ENCODE data around the gene LBX2. TPM values are rescaled to one million over a fixed set of nuclear protein-coding genes. Genes with fewer than 3 reads are reported as not detected.
A peak's percentile ranks its signal among the peaks of the same experiment; 100 is the strongest.

LBX2 gene
- total RNA-seq, 2 experiments from 2014 or later: 1.2 to 1.8 TPM

DNA sequence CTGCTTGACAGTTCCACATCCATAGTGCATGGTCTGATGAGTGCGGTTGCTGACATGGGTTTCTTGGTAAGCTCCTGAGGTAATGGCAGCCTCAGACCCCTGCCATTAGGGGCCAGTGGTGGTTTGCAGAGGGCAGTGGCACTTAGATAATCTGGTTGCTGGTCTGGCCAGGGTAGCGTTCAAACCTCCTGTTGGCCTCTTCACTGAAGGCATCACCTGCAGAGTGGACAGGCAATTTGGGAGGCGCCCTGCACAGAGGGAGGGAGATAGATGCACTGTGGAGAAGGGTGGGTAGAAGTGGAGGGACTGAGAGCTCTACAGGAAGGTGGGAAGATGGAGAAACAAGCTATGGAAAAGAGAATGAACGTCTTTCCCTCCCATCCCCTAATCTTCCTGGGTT, 34.1 kb upstream of the LBX2 start:
- H3K4me1 Mint-ChIP-seq: peaks cover 27% of the 10 kb centered on the region
- ChIA-PET POLR2A (interaction anchor here (1.0 to 6.5 kb wide), 5 partner anchors 11 to 79 kb away, joined by 3 to 64 read pairs (median 52); partner anchors contain the start of genes INO80B, LBX2, PCGF1 and TLX2), CTCF (interaction anchor here (1.2 to 7.1 kb wide), 6 partner anchors 12 to 75 kb away, joined by 3 to 109 read pairs (median 18); partner anchors contain the start of genes CCDC142, MRPL53, TTC31 and WBP1)
- peaks cover 28% of the 10 kb centered on the region for H3K36me3 Mint-ChIP-seq (ENCODE audit: low read depth)
- H3K27ac Mint-ChIP-seq: no peak overlapping the region
- H3K9me3 Mint-ChIP-seq: no peaks in the 10 kb centered on the region
- no peak overlapping the region for H3K4me3 Mint-ChIP-seq
- DNase-seq: no peak
- peaks cover 16% of the 10 kb centered on the region for H3K27me3 Mint-ChIP-seq

DNA sequence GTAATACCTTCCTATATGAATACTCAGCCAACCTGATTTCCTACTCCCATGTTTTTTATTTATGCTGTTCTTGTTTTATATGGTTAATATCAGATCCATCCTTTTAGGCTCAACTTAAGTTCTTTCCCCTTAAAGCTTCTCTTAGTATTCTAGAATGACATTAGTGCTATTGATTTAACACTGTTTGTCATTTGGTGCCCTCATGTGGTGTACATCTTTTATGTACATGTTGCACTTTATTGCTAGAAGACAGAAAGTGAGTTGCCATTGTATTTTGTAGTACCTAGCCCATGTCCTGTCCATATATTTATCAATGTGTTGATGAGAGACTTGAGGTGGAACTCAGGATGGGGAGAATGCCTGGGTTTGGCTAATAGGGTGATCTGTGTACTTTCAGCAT, 32.8 kb upstream of the LBX2 start:
- H3K4me1 Mint-ChIP-seq: peaks cover 39% of the 10 kb centered on the region
- DNase-seq: no peak
- H3K27ac Mint-ChIP-seq: peak overlapping the region; percentile 62
- ChIA-PET CTCF (interaction anchor here (0.6 to 7.1 kb wide), 25 partner anchors 13 to 705 kb away, joined by 3 to 109 read pairs (median 5); partner anchors contain the start of genes C2orf81, CCDC142, INO80B and LBX2), POLR2A (interaction anchor here (0.9 to 6.5 kb wide), 13 partner anchors 9 to 77 kb away, joined by 3 to 66 read pairs (median 27); partner anchors contain the start of genes CCDC142, DOK1, INO80B and LBX2)
- H3K27me3 Mint-ChIP-seq: peaks cover 4% of the 10 kb centered on the region
- H3K9me3 Mint-ChIP-seq: no peaks in the 10 kb centered on the region
- peaks cover 41% of the 10 kb centered on the region for H3K36me3 Mint-ChIP-seq (ENCODE audit: low read depth)
- H3K4me3 Mint-ChIP-seq: peak overlapping the region; percentile 27

DNA sequence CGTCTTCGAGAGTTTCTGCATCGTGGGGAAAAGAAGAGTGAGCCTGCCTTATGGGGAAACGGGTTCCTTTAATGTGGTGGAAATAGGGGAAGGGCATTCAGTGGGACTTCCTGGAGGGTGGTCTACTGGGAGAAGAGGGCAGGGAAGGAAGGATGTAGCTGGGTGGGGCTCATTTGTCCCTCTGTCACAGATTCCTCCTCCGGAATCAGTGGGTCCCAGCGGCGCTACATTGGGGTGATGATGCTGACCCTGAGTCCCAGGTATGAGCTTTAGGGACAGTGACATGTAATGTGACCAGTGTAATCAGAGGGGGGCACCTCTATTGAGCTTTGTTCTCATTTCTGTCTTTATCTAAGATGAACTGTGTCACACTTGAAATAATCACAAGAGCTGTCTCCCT, 32.3 kb upstream of the LBX2 start:
- H3K36me3 Mint-ChIP-seq (ENCODE audit: low read depth): peaks cover 46% of the 10 kb centered on the region
- DNase-seq: no peak
- H3K4me3 Mint-ChIP-seq: peak overlapping the region; percentile 97
- no peaks in the 10 kb centered on the region for H3K9me3 Mint-ChIP-seq
- no peaks in the 10 kb centered on the region for H3K27me3 Mint-ChIP-seq
- POLR2A ChIA-PET: interaction anchor here (0.9 to 6.5 kb wide), 20 partner anchors 8 to 605 kb away, joined by 3 to 66 read pairs (median 6); partner anchors contain the start of genes C2orf81, CCDC142, DGUOK and DOK1
- peaks cover 45% of the 10 kb centered on the region for H3K4me1 Mint-ChIP-seq
- peak overlapping the region; percentile 96 for H3K27ac Mint-ChIP-seq
- CTCF ChIA-PET: interaction anchor here (0.6 to 7.1 kb wide), 28 partner anchors 14 to 794 kb away, joined by 3 to 109 read pairs (median 5); partner anchors contain the start of genes C2orf81, CCDC142, INO80B and LBX2

DNA sequence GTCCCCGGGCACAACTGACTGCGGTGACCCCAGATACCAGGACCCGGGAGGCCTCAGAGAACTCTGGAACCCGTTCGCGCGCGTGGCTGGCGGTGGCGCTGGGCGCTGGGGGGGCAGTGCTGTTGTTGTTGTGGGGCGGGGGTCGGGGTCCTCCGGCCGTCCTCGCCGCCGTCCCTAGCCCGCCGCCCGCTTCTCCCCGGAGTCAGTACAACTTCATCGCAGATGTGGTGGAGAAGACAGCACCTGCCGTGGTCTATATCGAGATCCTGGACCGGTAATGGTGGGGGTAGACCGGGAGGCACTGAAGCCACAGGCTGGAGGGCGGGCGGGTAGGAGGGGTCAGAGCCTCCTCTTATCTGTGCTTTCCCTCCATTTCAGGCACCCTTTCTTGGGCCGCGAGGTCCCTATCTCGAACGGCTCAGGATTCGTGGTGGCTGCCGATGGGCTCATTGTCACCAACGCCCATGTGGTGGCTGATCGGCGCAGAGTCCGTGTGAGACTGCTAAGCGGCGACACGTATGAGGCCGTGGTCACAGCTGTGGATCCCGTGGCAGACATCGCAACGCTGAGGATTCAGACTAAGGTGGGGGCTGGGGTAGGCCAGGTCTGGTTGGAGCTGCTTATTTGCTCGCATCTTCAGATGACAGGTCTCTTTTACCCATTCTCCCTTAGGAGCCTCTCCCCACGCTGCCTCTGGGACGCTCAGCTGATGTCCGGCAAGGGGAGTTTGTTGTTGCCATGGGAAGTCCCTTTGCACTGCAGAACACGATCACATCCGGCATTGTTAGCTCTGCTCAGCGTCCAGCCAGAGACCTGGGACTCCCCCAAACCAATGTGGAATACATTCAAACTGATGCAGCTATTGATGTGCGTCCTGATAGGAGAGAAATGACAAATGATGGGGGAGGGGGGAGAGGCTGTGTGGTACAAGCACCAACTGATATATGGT, 31.1 kb upstream of the LBX2 start:
- no peaks in the 10 kb centered on the region for H3K9me3 Mint-ChIP-seq
- H3K4me1 Mint-ChIP-seq: peaks cover 55% of the 10 kb centered on the region
- POLR2A ChIA-PET: interaction anchor here (0.8 to 6.5 kb wide), 30 partner anchors 8 to 793 kb away, joined by 3 to 66 read pairs (median 6); partner anchors contain the start of genes C2orf81, CCDC142, DGUOK and DOK1
- CTCF ChIA-PET: interaction anchor here (0.7 to 7.1 kb wide), 23 partner anchors 11 to 793 kb away, joined by 3 to 109 read pairs (median 4); partner anchors contain the start of genes CCDC142, INO80B, MOGS and MRPL53
- peaks cover 57% of the 10 kb centered on the region for H3K36me3 Mint-ChIP-seq (ENCODE audit: low read depth)
- peak overlapping the region; percentile 97 for H3K4me3 Mint-ChIP-seq
- peak overlapping the region; percentile 96 for H3K27ac Mint-ChIP-seq
- DNase-seq: peak; percentile 63
- H3K27me3 Mint-ChIP-seq: no peaks in the 10 kb centered on the region

DNA sequence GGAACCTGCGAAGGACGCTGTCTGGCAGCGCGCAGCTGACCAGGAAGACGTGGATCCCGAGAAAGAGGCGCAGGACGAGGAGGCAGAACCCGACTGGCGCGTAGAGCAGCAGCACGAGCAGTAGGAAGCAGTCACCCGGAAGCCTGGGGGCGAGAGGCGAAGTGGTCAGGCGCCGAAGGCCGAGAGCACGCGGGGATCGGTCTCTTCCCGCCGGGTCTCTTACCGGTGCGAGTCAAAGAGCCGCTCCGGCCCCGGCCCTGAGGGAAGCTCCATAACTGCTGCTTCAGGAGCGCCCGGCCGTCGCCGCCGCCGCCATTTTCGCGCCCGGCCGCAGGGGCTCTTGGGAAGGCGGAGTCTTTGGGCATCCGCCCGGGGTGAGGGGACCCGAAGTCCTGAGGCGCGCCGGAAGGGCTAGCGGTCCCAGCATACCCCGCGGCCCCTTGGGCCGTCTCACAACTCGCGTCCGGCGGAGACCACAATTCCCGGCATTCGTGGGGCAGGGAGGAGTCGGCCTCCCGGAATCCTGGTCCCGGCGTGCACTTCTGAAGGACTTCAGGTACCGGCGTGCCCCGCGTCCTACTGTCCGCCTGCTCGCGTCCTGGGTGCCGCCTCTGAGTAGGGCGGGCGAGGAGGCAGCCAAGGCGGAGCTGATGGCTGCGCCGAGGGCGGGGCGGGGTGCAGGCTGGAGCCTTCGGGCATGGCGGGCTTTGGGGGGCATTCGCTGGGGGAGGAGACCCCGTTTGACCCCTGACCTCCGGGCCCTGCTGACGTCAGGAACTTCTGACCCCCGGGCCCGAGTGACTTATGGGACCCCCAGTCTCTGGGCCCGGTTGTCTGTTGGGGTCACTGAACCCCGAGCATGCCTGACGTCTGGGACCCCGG, 30.2 kb upstream of the LBX2 start, which contains the start of the genes AUP1 and HTRA2:
Gene AUP1, minus strand, starts transcription at position 350 of the 882 bp plus-strand sequence. Its CDS starts 77 bp downstream, at position 273.
Gene HTRA2, plus strand, starts transcription at position 577 of the 882 bp plus-strand sequence. Its CDS starts 74 bp downstream, at position 651.
- H3K27me3 Mint-ChIP-seq: no peaks in the 10 kb centered on the region
- DNase-seq: peak; percentile 95
- H3K36me3 Mint-ChIP-seq (ENCODE audit: low read depth): peaks cover 60% of the 10 kb centered on the region
- peaks cover 55% of the 10 kb centered on the region for H3K4me1 Mint-ChIP-seq
- peak within 1 kb of the TSS; percentile 97 for H3K4me3 Mint-ChIP-seq
- H3K27ac Mint-ChIP-seq: peak within 1 kb of the TSS; percentile 96
- ChIA-PET CTCF (interaction anchor here (0.6 to 7.1 kb wide), 11 partner anchors 10 to 138 kb away, joined by 3 to 109 read pairs (median 4); partner anchors contain the start of genes CCDC142, INO80B, MRPL53 and TTC31), POLR2A (interaction anchor here (0.6 to 6.5 kb wide), 27 partner anchors 9 to 792 kb away, joined by 3 to 66 read pairs (median 6); partner anchors contain the start of genes C2orf81, CCDC142, DOK1 and HK2)
- H3K9me3 Mint-ChIP-seq: no peaks in the 10 kb centered on the region

DNA sequence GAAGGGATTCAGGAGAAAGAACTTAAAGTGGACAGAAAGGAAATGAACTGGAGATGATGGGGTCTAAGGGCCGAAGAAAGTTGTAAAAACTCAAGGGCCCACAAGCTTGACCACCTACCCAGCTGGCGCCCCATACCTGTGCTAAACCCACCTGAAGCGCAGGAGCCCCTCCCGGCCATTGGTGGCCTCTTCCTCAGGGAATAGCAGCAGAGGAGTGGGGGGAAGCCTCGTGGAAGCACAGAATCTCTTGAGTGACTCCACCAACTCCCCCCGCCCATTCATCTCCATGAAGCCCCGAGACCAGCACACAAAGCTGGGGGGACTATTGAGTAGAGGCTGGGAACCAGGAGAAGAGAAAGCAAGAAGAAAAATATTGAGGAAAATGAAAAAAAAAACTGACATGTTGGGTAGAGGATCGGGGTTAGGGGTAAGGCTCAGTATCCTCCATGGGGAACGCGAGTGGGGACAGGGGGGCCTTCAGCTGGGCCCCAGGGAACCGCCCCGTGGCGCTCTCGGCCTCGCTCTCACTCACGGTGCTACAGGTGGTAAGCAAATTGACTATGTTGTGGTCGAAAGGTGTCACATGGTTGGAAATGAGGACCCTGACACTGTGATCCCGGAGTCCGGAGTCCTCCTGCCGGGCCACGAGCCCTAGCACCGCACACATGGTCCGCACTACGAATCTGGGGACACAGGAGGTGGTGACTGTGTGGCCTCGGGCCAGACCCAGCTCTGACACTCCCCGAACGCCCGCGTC, 29.4 kb upstream of the LBX2 start:
- Mint-ChIP-seq H3K27ac (peak overlapping the region; percentile 96), H3K27me3 (no peaks in the 10 kb centered on the region), H3K9me3 (no peaks in the 10 kb centered on the region), H3K4me3 (peak overlapping the region; percentile 97), H3K4me1 (peaks cover 55% of the 10 kb centered on the region), H3K36me3 (ENCODE audit: low read depth) (peaks cover 60% of the 10 kb centered on the region)
- no peak for DNase-seq
- POLR2A ChIA-PET: interaction anchor here (0.6 to 6.5 kb wide), 24 partner anchors 8 to 306 kb away, joined by 3 to 66 read pairs (median 6); partner anchors contain the start of genes CCDC142, DOK1, HK2 and INO80B
- CTCF ChIA-PET: interaction anchor here (0.8 to 7.1 kb wide), 6 partner anchors 9 to 70 kb away, joined by 3 to 109 read pairs (median 15); partner anchors contain the start of genes CCDC142, MRPL53, TTC31 and WBP1

DNA sequence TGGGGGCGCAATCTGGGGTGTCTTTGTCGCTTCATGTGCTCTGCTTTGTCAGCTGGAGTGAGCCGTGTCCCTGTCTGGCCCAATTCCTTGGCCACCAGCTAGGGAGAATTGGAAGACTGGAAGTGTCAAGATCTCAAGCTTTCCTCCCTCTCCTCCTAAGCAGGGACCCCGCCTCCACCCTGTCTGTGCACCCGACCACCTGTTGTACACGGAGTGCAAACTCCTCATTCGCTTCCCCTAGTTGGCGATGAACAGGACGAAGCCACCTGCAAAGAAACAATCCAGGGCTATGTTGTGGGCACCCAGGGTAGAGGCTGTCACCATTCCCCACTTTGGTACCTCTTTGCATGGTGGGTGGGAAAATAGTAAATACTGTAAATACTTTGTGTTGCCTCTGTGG, 28.3 kb upstream of the LBX2 start:
- Mint-ChIP-seq H3K4me1 (peaks cover 61% of the 10 kb centered on the region), H3K27me3 (no peaks in the 10 kb centered on the region), H3K4me3 (peak overlapping the region; percentile 97), H3K36me3 (ENCODE audit: low read depth) (peaks cover 55% of the 10 kb centered on the region), H3K27ac (peak overlapping the region; percentile 96), H3K9me3 (no peaks in the 10 kb centered on the region)
- no peak for DNase-seq
- POLR2A ChIA-PET: interaction anchor here (0.6 to 6.5 kb wide), 5 partner anchors 14 to 61 kb away, joined by 3 to 57 read pairs (median 3); partner anchors contain the start of genes CCDC142, LBX2, PCGF1 and TTC31
- CTCF ChIA-PET: interaction anchor here (7.1 kb wide), 1 partner anchor 45 kb away, joined by 90 read pairs; the partner anchor contains the start of genes CCDC142 and TTC31

DNA sequence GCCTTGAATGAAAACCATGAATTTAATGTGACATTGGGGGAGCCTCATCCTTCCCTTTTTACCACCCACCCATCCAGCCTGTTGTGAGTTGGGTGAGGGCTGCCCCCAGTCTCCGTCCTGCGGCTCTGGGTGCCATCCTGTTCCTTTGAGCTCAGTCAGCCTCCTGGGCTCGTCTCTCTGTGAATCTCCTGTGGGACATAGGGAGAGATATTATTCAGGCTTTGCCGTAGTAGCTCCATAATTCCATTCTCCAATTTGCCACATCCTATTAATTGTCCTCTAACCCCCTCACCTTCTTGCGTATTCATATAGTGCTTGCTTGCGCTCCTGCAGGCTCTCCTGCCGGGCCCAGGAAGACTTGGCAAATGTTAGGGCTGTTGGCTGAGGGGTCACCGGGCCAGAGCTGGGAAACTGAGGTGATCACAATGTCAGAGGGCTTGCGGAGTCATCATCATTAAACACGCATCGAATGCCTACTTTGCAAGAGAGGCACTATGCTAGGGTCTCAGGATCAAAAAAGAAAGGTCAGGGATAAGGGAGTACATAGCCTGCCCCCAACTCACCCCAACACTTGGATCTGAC, 27.3 kb upstream of the LBX2 start:
- DNase-seq: no peak
- peaks cover 46% of the 10 kb centered on the region for H3K36me3 Mint-ChIP-seq (ENCODE audit: low read depth)
- POLR2A ChIA-PET: interaction anchor here (0.8 to 6.5 kb wide), 10 partner anchors 12 to 68 kb away, joined by 3 to 52 read pairs (median 4); partner anchors contain the start of genes CCDC142, LBX2, MRPL53 and PCGF1
- H3K27ac Mint-ChIP-seq: no peak overlapping the region
- peaks cover 63% of the 10 kb centered on the region for H3K4me1 Mint-ChIP-seq
- no peaks in the 10 kb centered on the region for H3K9me3 Mint-ChIP-seq
- peaks cover 6% of the 10 kb centered on the region for H3K27me3 Mint-ChIP-seq
- H3K4me3 Mint-ChIP-seq: no peak overlapping the region
- CTCF ChIA-PET: interaction anchor here (0.7 to 7.1 kb wide), 4 partner anchors 44 to 345 kb away, joined by 3 to 90 read pairs (median 6); partner anchors contain the start of genes CCDC142, MRPL53 and TTC31

DNA sequence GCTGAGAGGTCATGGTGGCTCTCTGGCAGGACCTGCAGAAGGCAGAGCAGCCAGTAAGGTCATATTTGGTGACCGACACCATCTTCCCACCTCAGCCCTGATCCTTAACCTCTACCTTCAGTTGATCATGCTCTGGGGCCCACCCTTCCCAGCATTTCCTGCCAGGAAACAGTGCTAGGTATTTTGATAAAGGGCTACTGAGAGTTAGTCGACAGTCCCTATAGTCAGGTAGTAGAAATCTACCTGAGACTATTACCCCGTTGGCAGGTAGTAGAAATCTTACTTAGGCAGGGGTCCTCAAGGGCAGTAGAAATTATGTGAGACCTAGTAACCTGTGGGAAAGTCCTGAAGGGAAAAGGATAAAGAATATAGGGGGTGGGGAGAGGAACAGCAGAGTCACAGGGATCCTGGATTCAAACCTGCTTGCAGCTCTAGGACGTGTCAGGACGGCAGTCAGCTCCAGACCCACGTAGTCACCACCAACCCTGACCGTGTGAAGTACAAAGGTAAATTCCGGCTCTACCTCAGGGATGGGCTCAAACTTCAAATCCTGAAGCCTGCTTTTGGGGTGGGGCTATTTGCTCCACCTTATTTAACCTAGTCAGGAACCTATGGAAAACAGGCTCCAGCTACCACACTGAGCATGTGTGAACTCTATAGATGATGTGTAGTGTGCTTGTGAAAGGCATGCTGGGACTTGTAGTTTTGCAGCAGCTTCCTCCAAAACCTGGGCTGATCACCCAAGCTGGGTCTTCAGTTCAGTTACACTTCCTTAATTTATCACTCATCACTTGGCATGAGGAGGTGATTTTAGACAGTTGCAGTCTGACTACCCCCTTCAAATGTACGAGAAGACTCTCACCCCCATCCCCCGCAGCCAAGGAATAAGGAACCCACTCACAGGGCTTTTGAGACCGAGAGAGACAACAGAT, 26.6 kb upstream of the LBX2 start, which contains the start of gene DQX1:
Gene DQX1, minus strand, starts transcription at position 515 of the 932 bp plus-strand sequence. Its CDS starts 502 bp downstream, at position 13.
- Mint-ChIP-seq H3K36me3 (ENCODE audit: low read depth) (peaks cover 45% of the 10 kb centered on the region), H3K9me3 (no peaks in the 10 kb centered on the region), H3K27me3 (peaks cover 10% of the 10 kb centered on the region), H3K4me3 (no peak within 1 kb of the TSS), H3K4me1 (peaks cover 55% of the 10 kb centered on the region), H3K27ac (no peak within 1 kb of the TSS)
- DNase-seq: peak; percentile 39
- CTCF ChIA-PET: interaction anchor here (0.7 to 1.1 kb wide), 4 partner anchors 43 to 344 kb away, joined by 3 to 9 read pairs (median 3); partner anchors contain the start of genes CCDC142, MRPL53 and TTC31
- POLR2A ChIA-PET: interaction anchor here (0.6 to 1.7 kb wide), 10 partner anchors 11 to 67 kb away, joined by 3 to 10 read pairs (median 3); partner anchors contain the start of genes CCDC142, LBX2, MRPL53 and TLX2

All from activated CD4-positive, alpha-beta memory T cell treated with anti-CD3 and anti-CD28 coated beads, Interleukin-2, amount 10 ng/mL, durations not matched to agents 7 days and 5 days (primary cell).